ENCODE data around the gene DGKZ. TPM values are rescaled to one million over a fixed set of nuclear protein-coding genes. Genes with fewer than 3 reads are reported as not detected.
A peak's percentile ranks its signal among the peaks of the same experiment; 100 is the strongest.

Gene DGKZ
- total RNA-seq, 1 donor from 2014 or later = 12.5 TPM

GRCh38 chr11:46366661-46367161 is 19.4 kb downstream of the DGKZ start:
- no peaks in the 10 kb centered on the region for H3K36me3 ChIP-seq
- TF ChIP-seq EZH2 (IDR thresholded peaks at IDR 0.05) = no peak
- TF ChIP-seq EZH2phosphoT487 (IDR thresholded peaks at IDR 0.05) = no peak
- TF ChIP-seq CTCF (IDR thresholded peaks at IDR 0.05) = no peak
- no peak overlapping the region for H2AFZ ChIP-seq (replicated peaks)
- peaks cover 66% of the 10 kb centered on the region for H4K20me1 ChIP-seq (ENCODE audit: low read depth)
- DNase-seq (ENCODE audit: low spot score) = no peak
- H3K4me1 ChIP-seq = peaks cover 28% of the 10 kb centered on the region
- H3K4me3 ChIP-seq = no peak overlapping the region
- H3K27me3 Mint-ChIP-seq (ENCODE audit: insufficient read depth, low read depth) = peaks cover 7% of the 10 kb centered on the region
- H3K9ac ChIP-seq = no peak overlapping the region
- no peaks in the 10 kb centered on the region for H3K36me3 Mint-ChIP-seq
- no peak overlapping the region for H3K27ac ChIP-seq
- no peaks in the 10 kb centered on the region for H3K9me3 Mint-ChIP-seq
- no peaks in the 10 kb centered on the region for H3K9me3 ChIP-seq (ENCODE audit: low read depth)
- H3K4me2 ChIP-seq = no peak overlapping the region
- H3K4me3 Mint-ChIP-seq = no peak overlapping the region
- peaks cover 11% of the 10 kb centered on the region for H3K79me2 ChIP-seq (ENCODE audit: low read depth)
- H3K4me1 Mint-ChIP-seq = peaks cover 48% of the 10 kb centered on the region
- H3K27ac Mint-ChIP-seq = no peak overlapping the region
- no peaks in the 10 kb centered on the region for H3K27me3 ChIP-seq
- H3F3A ChIP-seq (ENCODE audit: low read depth) = peaks cover 4% of the 10 kb centered on the region

- Histone ChIP-seq H3K27me3 (no peaks in the 10 kb centered on the region), H2AFZ (replicated peaks) (no peak overlapping the region), H4K20me1 (ENCODE audit: low read depth) (peaks cover 61% of the 10 kb centered on the region), H3K9ac (no peak overlapping the region), H3K4me3 (no peak overlapping the region), H3F3A (ENCODE audit: low read depth) (peaks cover 4% of the 10 kb centered on the region), H3K27ac (no peak overlapping the region), H3K4me1 (peaks cover 26% of the 10 kb centered on the region), H3K4me2 (no peak overlapping the region), H3K9me3 (ENCODE audit: low read depth) (no peaks in the 10 kb centered on the region), H3K36me3 (no peaks in the 10 kb centered on the region), H3K79me2 (ENCODE audit: low read depth) (peaks cover 4% of the 10 kb centered on the region)
- H3K4me1 Mint-ChIP-seq = peaks cover 44% of the 10 kb centered on the region
- H3K4me3 Mint-ChIP-seq = peak overlapping the region; percentile 52
- H3K9me3 Mint-ChIP-seq = no peaks in the 10 kb centered on the region
- TF ChIP-seq CTCF (IDR thresholded peaks at IDR 0.05) (peak; percentile 88), EZH2 (IDR thresholded peaks at IDR 0.05) (no peak)
- H3K36me3 Mint-ChIP-seq = no peaks in the 10 kb centered on the region
- no peak overlapping the region for H3K27ac Mint-ChIP-seq
- peaks cover 9% of the 10 kb centered on the region for H3K27me3 Mint-ChIP-seq (ENCODE audit: insufficient read depth, low read depth)
- DNase-seq (ENCODE audit: low spot score) = peak; percentile 84
Observed at GRCh38 chr11:46367244-46367915, 20.1 kb downstream of the DGKZ start.

GRCh38 chr11:46367916-46368267 is 20.6 kb downstream of the DGKZ start:
- no peaks in the 10 kb centered on the region for H3K9me3 ChIP-seq (ENCODE audit: low read depth)

More at GRCh38 chr11:46367916-46368267, 20.6 kb downstream of the DGKZ start:
- Mint-ChIP-seq H3K36me3 (no peaks in the 10 kb centered on the region), H3K9me3 (no peaks in the 10 kb centered on the region), H3K27ac (no peak overlapping the region), H3K4me3 (no peak overlapping the region), H3K27me3 (ENCODE audit: insufficient read depth, low read depth) (peaks cover 9% of the 10 kb centered on the region), H3K4me1 (peaks cover 39% of the 10 kb centered on the region)
- no peaks in the 10 kb centered on the region for H3K79me2 ChIP-seq (ENCODE audit: low read depth)
- no peaks in the 10 kb centered on the region for H3K27me3 ChIP-seq
- H3K9ac ChIP-seq = no peak overlapping the region
- no peak overlapping the region for H2AFZ ChIP-seq (replicated peaks)
- no peak for TF ChIP-seq EZH2 (IDR thresholded peaks at IDR 0.05)
- TF ChIP-seq CTCF (IDR thresholded peaks at IDR 0.05) = no peak
- TF ChIP-seq EZH2phosphoT487 (IDR thresholded peaks at IDR 0.05) = no peak
- H3K4me2 ChIP-seq = no peak overlapping the region
- H3F3A ChIP-seq (ENCODE audit: low read depth) = peaks cover 4% of the 10 kb centered on the region
- DNase-seq (ENCODE audit: low spot score) = no peak
- H3K36me3 ChIP-seq = no peaks in the 10 kb centered on the region
- peaks cover 56% of the 10 kb centered on the region for H4K20me1 ChIP-seq (ENCODE audit: low read depth)
- no peak overlapping the region for H3K4me3 ChIP-seq
- H3K27ac ChIP-seq = no peak overlapping the region
- peaks cover 22% of the 10 kb centered on the region for H3K4me1 ChIP-seq

All from neural progenitor cell (in vitro differentiated cells).